Ishikawa (cell line): ENCODE results near the gene STARD4.

ENCODE experiments used
- CREB1 ChIP-seq: IDR thresholded peaks from 2 replicates; pipeline ENCODE4 v1.6.1; 2012; ENCODE audit warnings: low read depth
- EP300 ChIP-seq: IDR thresholded peaks from 2 replicates; pipeline ENCODE4 v1.6.1; 2012; ENCODE audit warnings: borderline replicate concordance
- RAD21 ChIP-seq: IDR thresholded peaks from 2 replicates; pipeline ENCODE4 v1.6.1; 2012; ENCODE audit warnings: low read depth
- TAF1 ChIP-seq: IDR thresholded peaks from 2 replicates; pipeline ENCODE4 v1.6.1; 2012; ENCODE audit warnings: low read depth, mild to moderate bottlenecking
- TCF12 ChIP-seq: IDR thresholded peaks from 2 replicates; pipeline ENCODE4 v1.6.1; 2012; ENCODE audit warnings: low read depth
- TEAD4 ChIP-seq: IDR thresholded peaks from 2 replicates; pipeline ENCODE4 v1.6.1; 2012
- YY1 ChIP-seq: IDR thresholded peaks from 2 replicates; pipeline ENCODE4 v1.6.1; 2012; ENCODE audit warnings: low read depth
- TF ChIP-seq, protein P1 (sequence below): IDR thresholded peaks from 2 replicates; pipeline ENCODE4 v1.6.1; 2012; ENCODE audit warnings: low read depth, mild to moderate bottlenecking

- TF ChIP-seq EP300: no peak
- no peak for TF ChIP-seq YY1
- no peak for TF ChIP-seq TAF1
- no peak for TF ChIP-seq CREB1
- TF ChIP-seq TEAD4: no peak
- TF ChIP-seq TCF12: no peak
- TF ChIP-seq, protein P1, sequence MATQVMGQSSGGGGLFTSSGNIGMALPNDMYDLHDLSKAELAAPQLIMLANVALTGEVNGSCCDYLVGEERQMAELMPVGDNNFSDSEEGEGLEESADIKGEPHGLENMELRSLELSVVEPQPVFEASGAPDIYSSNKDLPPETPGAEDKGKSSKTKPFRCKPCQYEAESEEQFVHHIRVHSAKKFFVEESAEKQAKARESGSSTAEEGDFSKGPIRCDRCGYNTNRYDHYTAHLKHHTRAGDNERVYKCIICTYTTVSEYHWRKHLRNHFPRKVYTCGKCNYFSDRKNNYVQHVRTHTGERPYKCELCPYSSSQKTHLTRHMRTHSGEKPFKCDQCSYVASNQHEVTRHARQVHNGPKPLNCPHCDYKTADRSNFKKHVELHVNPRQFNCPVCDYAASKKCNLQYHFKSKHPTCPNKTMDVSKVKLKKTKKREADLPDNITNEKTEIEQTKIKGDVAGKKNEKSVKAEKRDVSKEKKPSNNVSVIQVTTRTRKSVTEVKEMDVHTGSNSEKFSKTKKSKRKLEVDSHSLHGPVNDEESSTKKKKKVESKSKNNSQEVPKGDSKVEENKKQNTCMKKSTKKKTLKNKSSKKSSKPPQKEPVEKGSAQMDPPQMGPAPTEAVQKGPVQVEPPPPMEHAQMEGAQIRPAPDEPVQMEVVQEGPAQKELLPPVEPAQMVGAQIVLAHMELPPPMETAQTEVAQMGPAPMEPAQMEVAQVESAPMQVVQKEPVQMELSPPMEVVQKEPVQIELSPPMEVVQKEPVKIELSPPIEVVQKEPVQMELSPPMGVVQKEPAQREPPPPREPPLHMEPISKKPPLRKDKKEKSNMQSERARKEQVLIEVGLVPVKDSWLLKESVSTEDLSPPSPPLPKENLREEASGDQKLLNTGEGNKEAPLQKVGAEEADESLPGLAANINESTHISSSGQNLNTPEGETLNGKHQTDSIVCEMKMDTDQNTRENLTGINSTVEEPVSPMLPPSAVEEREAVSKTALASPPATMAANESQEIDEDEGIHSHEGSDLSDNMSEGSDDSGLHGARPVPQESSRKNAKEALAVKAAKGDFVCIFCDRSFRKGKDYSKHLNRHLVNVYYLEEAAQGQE: no peak
- TF ChIP-seq RAD21: no peak
These were observed 45.4 kb upstream of the STARD4 start for GRCh38 chr5:111557686-111558085.
